ENCODE data around the gene FAM117A. TPM values are rescaled to one million over a fixed set of nuclear protein-coding genes. Genes with fewer than 3 reads are reported as not detected.
"Not testable (repeated sequence)": the region's sequence is repeated elsewhere in the genome, so short reads cannot be mapped to it uniquely, and the experiment has no call there.

Gene FAM117A
- total RNA-seq, 5 donors from 2014 or later (not counting 1 experiment from before 2014, with no cell fraction given), result 71.9 to 105 (median 99.1) TPM

DNA sequence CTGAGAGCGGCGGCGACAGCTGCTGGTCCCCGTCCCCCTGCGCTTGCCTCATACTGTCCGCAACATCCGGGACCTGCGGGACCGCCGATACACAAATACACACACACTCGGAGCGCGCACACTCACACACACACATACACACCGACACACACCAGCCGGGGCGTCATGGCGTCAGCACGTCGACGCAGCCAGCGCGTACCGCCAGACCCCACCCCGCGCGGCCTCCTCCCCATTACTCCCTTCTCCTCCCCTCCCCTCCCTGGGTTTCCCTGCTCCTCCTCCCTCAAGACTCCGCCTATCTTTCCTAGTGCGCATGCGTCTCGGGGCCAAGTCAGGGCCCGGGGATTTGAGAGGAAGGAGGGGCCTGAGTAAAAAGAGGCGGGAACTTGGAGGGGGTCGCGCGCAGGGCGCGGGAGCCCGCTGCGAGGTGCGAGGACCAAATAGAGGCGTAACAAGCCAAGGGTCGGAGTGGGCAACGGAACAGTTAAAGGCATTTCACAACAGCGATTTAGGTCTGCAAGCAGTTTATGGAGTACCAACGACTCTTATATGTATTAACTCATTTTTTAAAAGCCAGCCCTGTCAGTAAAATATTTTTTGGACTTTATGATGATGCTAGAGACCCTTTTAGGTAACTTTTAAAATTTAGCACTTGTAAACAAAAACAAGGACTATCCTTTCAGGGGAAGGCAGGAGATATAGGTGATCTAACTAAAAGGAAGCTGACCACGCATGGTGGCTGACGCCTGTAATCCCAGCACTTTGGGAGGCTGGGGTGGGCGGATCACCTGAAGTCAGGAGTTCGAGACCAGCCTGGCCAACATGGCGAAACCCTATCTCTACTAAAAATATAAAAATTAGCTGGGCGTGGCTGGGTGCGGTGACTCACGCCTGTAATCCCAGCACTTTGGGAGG lies 85.7 kb downstream of the FAM117A start, which contains the start of gene SPOP:
Gene SPOP, minus strand, starts transcription at position 165 of the 915 bp plus-strand sequence. CDS start 55,287 bp downstream, outside the sequence.
- H3K4me1 Mint-ChIP-seq, result peaks cover 42 to 51% (median 44%) of the 10 kb centered on the region in 3 donors
- Histone ChIP-seq H3K4me1 (ENCODE audit: control insufficient read depth in 1 of 2, extremely low read depth in 1 of 2, insufficient read depth in 2 of 2, low read length in 2 of 2) (peaks cover 24 to 26% of the 10 kb centered on the region in 2 experiments), H3K27ac (ENCODE audit: low read length) (peak within 1 kb of the TSS; percentile 99), H3K36me3 (ENCODE audit: control insufficient read depth in 2 of 2, extremely low read depth in 1 of 2, insufficient read depth in 1 of 2, low read length in 1 of 2) (peaks cover 8 to 11% of the 10 kb centered on the region in 2 donors), H3K27me3 (replicated peaks in 1 of 2; ENCODE audit: control insufficient read depth in 2 of 2, extremely low read depth in 1 of 2, insufficient read depth in 2 of 2, low read length in 1 of 2) (no peaks in the 10 kb centered on the region), H3K9me3 (no peaks in the 10 kb centered on the region), H3K4me3 (ENCODE audit: control insufficient read depth in 1 of 2, extremely low read depth in 1 of 2, low read length in 1 of 2) (peak within 1 kb of the TSS; percentile 82 to 89)
- ChIA-PET CTCF (interaction anchor here in 1 of 2 donors (0.6 to 1.0 kb wide), 3 partner anchors 37 to 1234 kb away, joined by 3 to 9 read pairs (median 3); no protein-coding TSS in a partner anchor), POLR2A (interaction anchor here (0.5 to 0.6 kb wide), 2 partner anchors 10 to 34 kb away, joined by 3 read pairs; no protein-coding TSS in a partner anchor)
- DNase-seq, result peak; percentile 97 to 100 (median 99)
- peak within 1 kb of the TSS; percentile 95 to 98 for H3K27ac Mint-ChIP-seq
- H3K4me3 Mint-ChIP-seq, result peak within 1 kb of the TSS; percentile 79 to 91 (median 89)
- ATAC-seq (replicated peaks in 1 of 4), result peak; percentile 87 to 97 (median 92)
- no peaks in the 10 kb centered on the region for H3K9me3 Mint-ChIP-seq
- 7% methylated on average over 39 of the region's 53 CpGs for WGBS (ENCODE audit: insufficient coverage)
- no peaks in the 10 kb centered on the region for H3K27me3 Mint-ChIP-seq
- peaks cover 16% of the 10 kb centered on the region for H3K36me3 Mint-ChIP-seq

DNA sequence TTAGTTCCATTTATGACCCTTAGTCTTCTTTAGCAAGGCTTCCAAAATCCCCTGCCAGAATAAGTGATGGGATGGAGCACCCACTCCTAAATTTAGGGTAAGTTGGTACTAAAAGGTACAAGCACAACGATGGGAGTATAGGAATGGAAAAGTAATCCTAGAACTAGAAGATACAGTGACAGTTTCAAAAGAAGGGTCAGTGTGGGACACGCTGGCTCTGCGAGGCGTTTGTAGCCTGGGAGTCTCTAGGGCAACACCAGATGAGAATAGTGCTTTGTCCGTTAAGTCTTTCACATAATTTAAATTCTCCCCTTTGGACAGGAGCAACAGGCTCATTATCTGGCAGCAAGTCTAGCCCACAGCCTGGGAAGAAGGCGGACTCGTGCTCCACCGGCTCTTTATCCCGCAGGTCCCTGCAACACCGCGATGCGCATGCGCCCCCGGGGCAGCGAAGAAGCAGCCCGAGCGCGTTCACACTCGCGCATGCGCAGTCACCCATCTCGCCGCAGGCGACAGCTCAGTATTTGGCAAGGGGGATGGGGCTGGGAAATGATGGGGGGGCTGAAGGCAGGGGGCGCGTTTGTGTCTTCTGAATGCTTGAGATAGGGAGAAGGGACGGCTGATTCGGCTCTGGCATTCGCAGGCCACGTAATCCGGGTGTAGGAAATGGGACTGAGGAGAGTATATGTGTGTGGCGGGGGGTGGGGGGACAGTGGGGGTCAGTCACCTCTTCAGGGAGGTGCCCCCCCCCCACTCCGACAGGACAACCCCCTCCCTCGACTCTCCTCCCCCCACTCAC lies 86.6 kb downstream of the FAM117A start:
- Histone ChIP-seq H3K36me3 (ENCODE audit: control insufficient read depth in 2 of 2, extremely low read depth in 1 of 2, insufficient read depth in 1 of 2, low read length in 1 of 2) (peaks cover 8 to 13% of the 10 kb centered on the region in 2 donors), H3K4me3 (ENCODE audit: control insufficient read depth in 1 of 2, extremely low read depth in 1 of 2, low read length in 1 of 2) (peak overlapping the region; percentile 82 to 89), H3K4me1 (ENCODE audit: control insufficient read depth in 1 of 2, extremely low read depth in 1 of 2, insufficient read depth in 2 of 2, low read length in 2 of 2) (peaks cover 24 to 31% of the 10 kb centered on the region in 2 experiments), H3K9me3 (no peaks in the 10 kb centered on the region), H3K27me3 (replicated peaks in 1 of 2; ENCODE audit: control insufficient read depth in 2 of 2, extremely low read depth in 1 of 2, insufficient read depth in 2 of 2, low read length in 1 of 2) (no peaks in the 10 kb centered on the region), H3K27ac (ENCODE audit: low read length) (peak overlapping the region; percentile 99)
- Mint-ChIP-seq H3K27me3 (no peaks in the 10 kb centered on the region), H3K36me3 (peaks cover 16% of the 10 kb centered on the region), H3K9me3 (no peaks in the 10 kb centered on the region), H3K27ac (peak overlapping the region; percentile 95 to 98), H3K4me1 (peaks cover 49 to 57% (median 50%) of the 10 kb centered on the region in 3 donors), H3K4me3 (peak overlapping the region; percentile 79 to 91 (median 89))
- 0% methylated on average over 17 of the region's 34 CpGs for WGBS (ENCODE audit: insufficient coverage)
- peak; percentile 62 to 67 (median 66) for ATAC-seq (replicated peaks in 1 of 4)
- POLR2A ChIA-PET, result interaction anchor here (0.5 to 1.2 kb wide), 13 partner anchors 12 to 1368 kb away, joined by 3 to 13 read pairs (median 6); partner anchors contain the start of gene SLC35B1 (in 1 of the 2)
- DNase-seq, result peak; percentile 87 to 98 (median 93)
- CTCF ChIA-PET, result interaction anchor here (0.6 to 1.0 kb wide), 13 partner anchors 9 to 1235 kb away, joined by 3 to 9 read pairs (median 5); no protein-coding TSS in a partner anchor

DNA sequence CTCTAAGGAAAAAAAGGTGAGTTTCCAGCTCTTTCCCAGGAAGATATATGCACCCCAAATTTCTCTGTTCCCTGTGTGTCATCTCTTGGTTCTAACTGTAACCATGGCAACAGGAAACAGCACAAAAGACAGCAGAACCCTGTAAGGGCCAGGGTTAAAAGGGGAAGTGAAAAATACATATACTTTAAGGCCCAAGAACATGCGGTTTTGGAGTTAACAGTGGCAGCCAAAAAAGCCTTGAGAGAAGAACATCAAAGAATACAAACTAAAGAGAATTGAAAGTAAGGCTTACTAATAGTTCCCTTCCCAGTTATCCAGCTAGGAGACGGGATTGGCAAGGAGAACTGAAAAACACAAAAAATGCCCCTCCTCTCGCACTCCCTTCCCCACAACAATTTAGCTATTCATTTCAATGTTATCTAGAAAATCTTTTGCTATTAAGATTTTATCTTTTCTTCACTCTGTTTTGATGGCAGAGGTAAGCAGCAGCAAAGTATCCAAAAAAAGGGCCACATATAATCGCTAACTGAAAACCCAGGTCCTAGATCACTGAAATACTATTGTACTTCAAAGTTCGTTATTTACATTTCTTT lies 87.6 kb downstream of the FAM117A start:
- Mint-ChIP-seq H3K27me3 (no peaks in the 10 kb centered on the region), H3K27ac (peak overlapping the region; percentile 95 to 98), H3K4me1 (peaks cover 54 to 63% (median 57%) of the 10 kb centered on the region in 3 donors), H3K4me3 (peak overlapping the region; percentile 79 to 91 (median 89)), H3K9me3 (no peaks in the 10 kb centered on the region), H3K36me3 (peaks cover 16% of the 10 kb centered on the region)
- Histone ChIP-seq H3K4me3 (ENCODE audit: control insufficient read depth in 1 of 2, extremely low read depth in 1 of 2, low read length in 1 of 2) (peak overlapping the region; percentile 46 to 89), H3K27me3 (replicated peaks in 1 of 2; ENCODE audit: control insufficient read depth in 2 of 2, extremely low read depth in 1 of 2, insufficient read depth in 2 of 2, low read length in 1 of 2) (no peaks in the 10 kb centered on the region), H3K9me3 (no peaks in the 10 kb centered on the region), H3K27ac (ENCODE audit: low read length) (peak overlapping the region; percentile 99), H3K36me3 (ENCODE audit: control insufficient read depth in 2 of 2, extremely low read depth in 1 of 2, insufficient read depth in 1 of 2, low read length in 1 of 2) (peaks cover 8 to 13% of the 10 kb centered on the region in 2 donors), H3K4me1 (ENCODE audit: control insufficient read depth in 1 of 2, extremely low read depth in 1 of 2, insufficient read depth in 2 of 2, low read length in 2 of 2) (peaks cover 27 to 35% of the 10 kb centered on the region in 2 experiments)
- ChIA-PET CTCF (interaction anchor here (0.6 to 0.8 kb wide), 6 partner anchors 16 to 647 kb away, joined by 3 to 9 read pairs (median 3); partner anchors contain the start of gene FAM117A (in 1 of the 2)), POLR2A (interaction anchor here in 1 of 2 donors (0.9 to 1.2 kb wide), 3 partner anchors 32 to 112 kb away, joined by 4 to 7 read pairs (median 6); partner anchors contain the start of genes FAM117A and SLC35B1)
- peak in 24 of 35 experiments; percentile 8 to 85 (median 30) for DNase-seq
- peak in 1 of 4 experiments; percentile 49 for ATAC-seq (replicated peaks in 1 of 4)
- WGBS (ENCODE audit: insufficient coverage), result 10% methylated on average over 2 of the region's 5 CpGs

DNA sequence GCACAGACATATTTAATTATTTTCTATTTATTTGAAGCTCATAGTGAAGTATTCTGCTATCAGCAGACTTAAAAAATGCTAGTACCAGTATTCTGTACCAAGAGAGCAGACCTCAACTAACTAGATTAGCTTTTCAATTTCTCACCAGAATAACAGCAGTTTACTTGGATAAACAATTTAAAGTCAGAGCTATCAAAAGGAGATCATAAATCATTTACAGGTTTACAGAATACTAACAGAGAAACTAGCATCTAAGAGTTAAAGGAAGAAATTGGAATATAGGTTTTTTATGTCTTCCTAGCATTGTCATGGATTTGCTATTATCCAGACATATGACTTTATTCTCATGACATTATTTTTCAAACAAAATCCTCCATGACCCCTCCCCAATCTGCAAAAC lies 89.4 kb downstream of the FAM117A start:
- DNase-seq (no peak), ATAC-seq (replicated peaks in 1 of 4) (no peak)
- Histone ChIP-seq H3K27ac (ENCODE audit: low read length) (peak overlapping the region; percentile 99), H3K4me3 (ENCODE audit: control insufficient read depth in 1 of 2, extremely low read depth in 1 of 2, low read length in 1 of 2) (no peak overlapping the region), H3K27me3 (replicated peaks in 1 of 2; ENCODE audit: control insufficient read depth in 2 of 2, extremely low read depth in 1 of 2, insufficient read depth in 2 of 2, low read length in 1 of 2) (no peaks in the 10 kb centered on the region), H3K4me1 (ENCODE audit: control insufficient read depth in 1 of 2, extremely low read depth in 1 of 2, insufficient read depth in 2 of 2, low read length in 2 of 2) (peaks cover 32 to 35% of the 10 kb centered on the region in 2 experiments), H3K9me3 (no peaks in the 10 kb centered on the region), H3K36me3 (ENCODE audit: control insufficient read depth in 2 of 2, extremely low read depth in 1 of 2, insufficient read depth in 1 of 2, low read length in 1 of 2) (peaks cover 8 to 13% of the 10 kb centered on the region in 2 donors)
- ChIA-PET POLR2A (interaction anchor here in 1 of 2 donors (0.5 to 0.9 kb wide), 3 partner anchors 49 to 394 kb away, joined by 3 to 4 read pairs (median 3); no protein-coding TSS in a partner anchor), CTCF (interaction anchor here in 1 of 2 donors (1.3 kb wide), 1 partner anchor 13 kb away, joined by 3 read pairs; no protein-coding TSS in a partner anchor)
- H3K4me1 Mint-ChIP-seq, result peaks cover 69 to 74% (median 70%) of the 10 kb centered on the region in 3 donors
- H3K27me3 Mint-ChIP-seq, result no peaks in the 10 kb centered on the region
- H3K27ac Mint-ChIP-seq, result peak overlapping the region; percentile 95 to 98
- H3K9me3 Mint-ChIP-seq, result no peaks in the 10 kb centered on the region
- H3K36me3 Mint-ChIP-seq, result peaks cover 16% of the 10 kb centered on the region
- peak overlapping the region; percentile 25 to 89 (median 79) for H3K4me3 Mint-ChIP-seq

- Histone ChIP-seq H3K4me1 (ENCODE audit: control insufficient read depth in 1 of 2, extremely low read depth in 1 of 2, insufficient read depth in 2 of 2, low read length in 2 of 2) (peaks cover 32 to 35% of the 10 kb centered on the region in 2 experiments), H3K36me3 (ENCODE audit: control insufficient read depth in 2 of 2, extremely low read depth in 1 of 2, insufficient read depth in 1 of 2, low read length in 1 of 2) (peaks cover 8 to 13% of the 10 kb centered on the region in 2 donors)
- CTCF ChIA-PET; H3K9me3 ChIP-seq; H3K27me3 Mint-ChIP-seq; H3K4me3 ChIP-seq (ENCODE audit: control insufficient read depth in 1 of 2, extremely low read depth in 1 of 2, low read length in 1 of 2); H3K27ac ChIP-seq (ENCODE audit: low read length); ATAC-seq (replicated peaks in 1 of 4); DNase-seq; POLR2A ChIA-PET; H3K27me3 ChIP-seq (replicated peaks in 1 of 2; ENCODE audit: control insufficient read depth in 2 of 2, extremely low read depth in 1 of 2, insufficient read depth in 2 of 2, low read length in 1 of 2); H3K9me3 Mint-ChIP-seq: not testable (repeated sequence)
- peaks cover 16% of the 10 kb centered on the region for H3K36me3 Mint-ChIP-seq
- H3K4me3 Mint-ChIP-seq, result peak overlapping the region in 2 of 3 donors; percentile 32
- 93% methylated on average over 3 of the region's 6 CpGs for WGBS (ENCODE audit: insufficient coverage)
- H3K4me1 Mint-ChIP-seq, result peaks cover 69 to 74% (median 70%) of the 10 kb centered on the region in 3 donors
- peak overlapping the region; percentile 71 to 78 for H3K27ac Mint-ChIP-seq
These were observed 90.3 kb downstream of the FAM117A start for GRCh38 chr17:49673679-49674078.
